Fibroblast of mammary gland (primary cell): Measurements from ENCODE around the gene CCR2.

ENCODE experiments used
- DNase-seq: peaks from one replicate; pipeline ENCODE4 v3.0.0-alpha.2; 2010; ENCODE audit warnings: low read depth
- H3K4me3 ChIP-seq: 2 replicates; pipeline ENCODE4 v1.5.1; 2011; ENCODE audit warnings: low read depth, mild to moderate bottlenecking, low read length, moderate library complexity; ENCODE audit not compliant: control insufficient read depth
- TF ChIP-seq, protein P1 (sequence below): conservative IDR thresholded peaks from 2 replicates; pipeline ENCODE4 v1.5.1; 2011; ENCODE audit warnings: low read depth, low read length, inconsistent platforms; ENCODE audit not compliant: control insufficient read depth, insufficient read depth

CCR2 gene

DNA sequence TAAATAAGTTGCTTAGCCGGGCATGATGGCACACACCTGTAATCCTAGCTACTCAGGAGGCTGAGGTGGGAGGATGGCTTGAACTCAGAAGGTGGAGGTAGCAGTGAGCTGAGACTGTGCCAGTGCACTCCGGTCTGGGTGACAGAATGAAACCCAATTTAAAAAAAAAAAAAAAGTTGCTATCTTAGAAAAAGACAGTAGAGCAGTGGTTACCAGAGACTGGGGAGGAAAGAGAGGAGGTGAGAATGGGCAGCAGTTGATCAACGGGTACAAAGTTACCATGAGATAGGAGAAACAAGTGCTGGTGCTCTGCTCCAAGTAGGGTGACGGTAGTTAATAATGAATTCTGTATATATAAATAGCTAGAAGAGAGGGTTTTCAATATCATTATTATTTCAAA is 821 bp upstream of the CCR2 start:
- TF ChIP-seq, protein P1, sequence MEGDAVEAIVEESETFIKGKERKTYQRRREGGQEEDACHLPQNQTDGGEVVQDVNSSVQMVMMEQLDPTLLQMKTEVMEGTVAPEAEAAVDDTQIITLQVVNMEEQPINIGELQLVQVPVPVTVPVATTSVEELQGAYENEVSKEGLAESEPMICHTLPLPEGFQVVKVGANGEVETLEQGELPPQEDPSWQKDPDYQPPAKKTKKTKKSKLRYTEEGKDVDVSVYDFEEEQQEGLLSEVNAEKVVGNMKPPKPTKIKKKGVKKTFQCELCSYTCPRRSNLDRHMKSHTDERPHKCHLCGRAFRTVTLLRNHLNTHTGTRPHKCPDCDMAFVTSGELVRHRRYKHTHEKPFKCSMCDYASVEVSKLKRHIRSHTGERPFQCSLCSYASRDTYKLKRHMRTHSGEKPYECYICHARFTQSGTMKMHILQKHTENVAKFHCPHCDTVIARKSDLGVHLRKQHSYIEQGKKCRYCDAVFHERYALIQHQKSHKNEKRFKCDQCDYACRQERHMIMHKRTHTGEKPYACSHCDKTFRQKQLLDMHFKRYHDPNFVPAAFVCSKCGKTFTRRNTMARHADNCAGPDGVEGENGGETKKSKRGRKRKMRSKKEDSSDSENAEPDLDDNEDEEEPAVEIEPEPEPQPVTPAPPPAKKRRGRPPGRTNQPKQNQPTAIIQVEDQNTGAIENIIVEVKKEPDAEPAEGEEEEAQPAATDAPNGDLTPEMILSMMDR, result no peak
- no peak overlapping the region for H3K4me3 ChIP-seq
- DNase-seq, result no peak

DNA sequence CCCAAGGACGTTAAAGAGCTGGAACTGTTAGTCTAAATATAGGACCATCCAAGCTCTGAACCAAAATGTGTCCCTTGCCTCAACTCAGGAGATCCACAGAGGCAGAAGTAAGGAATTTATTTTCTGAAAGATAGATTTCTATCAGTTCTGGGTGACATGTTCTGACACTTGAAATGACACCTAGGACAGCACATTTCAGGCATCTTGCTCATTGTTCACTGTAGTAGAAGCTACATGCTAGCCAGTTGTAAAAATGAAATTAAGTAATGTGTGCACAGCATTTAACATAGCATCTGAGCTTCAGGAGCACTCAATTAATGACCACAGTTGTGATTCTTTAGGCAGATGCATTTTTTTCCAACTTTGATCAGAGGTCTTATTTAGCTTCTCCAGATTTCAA is 567 bp downstream of the CCR2 start:
- TF ChIP-seq, protein P1, result no peak
- no peak for DNase-seq
- H3K4me3 ChIP-seq, result no peak overlapping the region

- H3K4me3 ChIP-seq, result no peak overlapping the region
Observed at GRCh38 chr3:46354984-46355383, 1.1 kb downstream of the CCR2 start.

DNA sequence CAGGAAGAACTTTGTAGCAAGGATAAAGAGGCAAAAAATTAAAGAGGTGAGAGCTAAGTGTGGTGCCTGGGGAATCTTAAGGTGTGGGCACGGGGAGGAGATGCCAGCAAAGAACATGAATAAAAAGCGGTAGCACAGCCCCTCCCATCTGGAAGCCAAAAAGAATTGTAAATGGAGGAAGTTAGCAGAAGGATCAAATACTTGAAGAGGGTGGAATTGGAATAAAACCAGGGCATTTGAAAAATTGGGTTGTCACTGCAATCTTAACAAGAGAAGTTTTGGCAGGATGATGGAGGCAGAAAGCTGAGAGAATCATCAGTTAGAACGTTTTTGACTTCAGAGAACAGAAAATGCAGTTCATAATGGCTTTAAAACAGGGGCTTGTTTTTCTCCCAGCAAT is 2.4 kb downstream of the CCR2 start:
- TF ChIP-seq, protein P1, result no peak
- H3K4me3 ChIP-seq, result no peak overlapping the region
- DNase-seq, result no peak

More at GRCh38 chr3:46354984-46355383, 1.1 kb downstream of the CCR2 start:
- TF ChIP-seq, protein P1, result no peak
- DNase-seq, result no peak

- TF ChIP-seq, protein P1, result no peak
- H3K4me3 ChIP-seq, result no peak overlapping the region
- DNase-seq, result no peak
Observed at GRCh38 chr3:46356909-46357308, 3.0 kb downstream of the CCR2 start.

- DNase-seq, result no peak
- no peak overlapping the region for H3K4me3 ChIP-seq
- TF ChIP-seq, protein P1, result no peak
Observed at GRCh38 chr3:46358466-46358865, 4.6 kb downstream of the CCR2 start.
